GM12878 (cell line): ENCODE measurements around the gene CALN1.

Source experiments
- CTCF ChIP-seq, 3 experiments: IDR thresholded peaks in 2 of 3; conservative IDR thresholded peaks in 1 of 3; 2 replicates each; pipeline ENCODE4 v1.5.1; 2011; ENCODE audit warnings: low read depth in 3 of 3, low read length in 3 of 3, mild to moderate bottlenecking in 3 of 3, control low read depth in 2 of 3, moderate library complexity in 2 of 3, inconsistent platforms in 1 of 3, mixed read lengths in 1 of 3; ENCODE audit not compliant: control insufficient read depth in 2 of 3, insufficient read depth in 1 of 3; ENCODE audit errors: extremely low read depth in 1 of 3
- POLR2AphosphoS5 ChIP-seq: IDR thresholded peaks from 2 replicates; pipeline ENCODE4 v1.6.1; 2011; ENCODE audit warnings: mild to moderate bottlenecking, low read length, inconsistent platforms
- RFX5 ChIP-seq: IDR thresholded peaks from 2 replicates; pipeline ENCODE4 v1.6.1; 2011; ENCODE audit warnings: low read depth, low read length, improper control_type of control experiment
- SP1 ChIP-seq: IDR thresholded peaks from one replicate; pipeline ENCODE4 v1.6.1; 2011; ENCODE audit warnings: low read depth, low read length
- SREBF1 ChIP-seq: IDR thresholded peaks from 2 replicates; pipeline ENCODE4 v1.6.1; 2012; ENCODE audit warnings: mild to moderate bottlenecking, low read length
- SREBF2 ChIP-seq: IDR thresholded peaks from 2 replicates; pipeline ENCODE4 v1.6.1; 2012; ENCODE audit warnings: mild to moderate bottlenecking, low read length
- TCF12 ChIP-seq: IDR thresholded peaks from 2 replicates; pipeline ENCODE4 v1.6.1; 2011; ENCODE audit warnings: low read depth, mild to moderate bottlenecking, low read length
- ZNF207 ChIP-seq: fragments of 450-650 bp; IDR thresholded peaks from 2 replicates; pipeline ENCODE4 v1.6.1; 2014; ENCODE audit warnings: antibody characterized with exemption, mild to moderate bottlenecking, borderline replicate concordance

- TF ChIP-seq CTCF (IDR thresholded peaks at IDR 0.05 in 2 of 3, conservative IDR thresholded peaks at IDR 0.05 in 1 of 3; ENCODE audit: control insufficient read depth in 2 of 3, extremely low read depth in 1 of 3, insufficient read depth in 1 of 3, low read depth in 3 of 3, low read length in 3 of 3), result no peak
- no peak for TF ChIP-seq SREBF2
- TF ChIP-seq ZNF207, result no peak
- no peak for TF ChIP-seq POLR2AphosphoS5
- no peak for TF ChIP-seq SREBF1
- no peak for TF ChIP-seq TCF12
- no peak for TF ChIP-seq SP1
- no peak for TF ChIP-seq RFX5
Measured at GRCh38 chr7:72446591-72447462, 34.7 kb upstream of the CALN1 start.
